ENCODE data around the gene NCK2. TPM values are rescaled to one million over a fixed set of nuclear protein-coding genes. Genes with fewer than 3 reads are reported as not detected.

NCK2 gene
- total and polyA plus RNA-seq, 12 donors = 18.5 to 45.1 (median 29.0) TPM

DNA sequence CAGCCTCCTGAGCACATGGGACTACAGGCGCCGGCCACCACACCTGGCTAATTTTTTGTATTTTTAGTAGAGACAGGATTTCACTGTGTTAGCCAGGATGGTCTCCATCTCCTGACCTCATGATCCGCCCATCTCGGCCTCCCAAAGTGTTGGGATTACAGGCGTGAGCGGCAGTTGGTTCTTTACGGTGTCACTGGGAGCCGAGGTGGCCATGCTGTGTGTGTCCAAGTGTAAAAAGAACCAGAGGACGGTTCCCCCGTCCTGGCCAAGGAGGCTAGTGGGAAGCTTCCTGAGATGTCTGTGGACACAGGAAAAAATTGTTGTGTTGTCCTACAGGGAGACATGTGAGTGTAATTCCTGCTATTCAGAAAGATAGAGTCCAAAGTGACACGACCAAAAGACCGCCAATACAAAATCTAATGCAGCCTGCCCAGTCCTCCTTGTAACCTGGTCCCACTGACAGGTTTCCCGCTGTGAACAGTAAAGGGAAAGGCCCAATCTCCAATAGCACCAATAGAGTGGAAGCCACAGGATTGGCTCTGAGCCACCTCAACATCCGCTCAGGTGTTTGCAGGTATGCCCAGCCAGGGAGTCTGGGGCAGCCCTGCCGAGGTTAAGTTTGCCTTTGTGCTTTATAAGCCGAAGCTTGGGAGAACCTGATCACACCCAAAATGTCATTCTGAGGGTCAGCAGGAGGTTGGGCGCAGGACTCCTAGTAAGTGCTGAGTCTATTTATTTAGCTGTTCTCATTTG lies 40.6 kb downstream of the NCK2 start:
- no peak overlapping the region for H3K4me3 ChIP-seq
- peaks cover 17 to 92% (median 73%) of the 10 kb centered on the region in 9 donors for H3K4me1 ChIP-seq
- no peak overlapping the region for H3K27ac ChIP-seq
- no peaks in the 10 kb centered on the region for H3K27me3 ChIP-seq
- DNase-seq (no peak), ATAC-seq (no peak)
- no peaks in the 10 kb centered on the region for H3K36me3 ChIP-seq
- H3K9me3 ChIP-seq = no peaks in the 10 kb centered on the region
- intact Hi-C loops (cut with DNase I) = no loop called here
- TF ChIP-seq, protein P1, sequence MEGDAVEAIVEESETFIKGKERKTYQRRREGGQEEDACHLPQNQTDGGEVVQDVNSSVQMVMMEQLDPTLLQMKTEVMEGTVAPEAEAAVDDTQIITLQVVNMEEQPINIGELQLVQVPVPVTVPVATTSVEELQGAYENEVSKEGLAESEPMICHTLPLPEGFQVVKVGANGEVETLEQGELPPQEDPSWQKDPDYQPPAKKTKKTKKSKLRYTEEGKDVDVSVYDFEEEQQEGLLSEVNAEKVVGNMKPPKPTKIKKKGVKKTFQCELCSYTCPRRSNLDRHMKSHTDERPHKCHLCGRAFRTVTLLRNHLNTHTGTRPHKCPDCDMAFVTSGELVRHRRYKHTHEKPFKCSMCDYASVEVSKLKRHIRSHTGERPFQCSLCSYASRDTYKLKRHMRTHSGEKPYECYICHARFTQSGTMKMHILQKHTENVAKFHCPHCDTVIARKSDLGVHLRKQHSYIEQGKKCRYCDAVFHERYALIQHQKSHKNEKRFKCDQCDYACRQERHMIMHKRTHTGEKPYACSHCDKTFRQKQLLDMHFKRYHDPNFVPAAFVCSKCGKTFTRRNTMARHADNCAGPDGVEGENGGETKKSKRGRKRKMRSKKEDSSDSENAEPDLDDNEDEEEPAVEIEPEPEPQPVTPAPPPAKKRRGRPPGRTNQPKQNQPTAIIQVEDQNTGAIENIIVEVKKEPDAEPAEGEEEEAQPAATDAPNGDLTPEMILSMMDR (IDR thresholded peaks at IDR 0.05) = no peak
- 96 to 97% methylated on average over 17 of the region's 17 CpGs for WGBS, 2 donors

DNA sequence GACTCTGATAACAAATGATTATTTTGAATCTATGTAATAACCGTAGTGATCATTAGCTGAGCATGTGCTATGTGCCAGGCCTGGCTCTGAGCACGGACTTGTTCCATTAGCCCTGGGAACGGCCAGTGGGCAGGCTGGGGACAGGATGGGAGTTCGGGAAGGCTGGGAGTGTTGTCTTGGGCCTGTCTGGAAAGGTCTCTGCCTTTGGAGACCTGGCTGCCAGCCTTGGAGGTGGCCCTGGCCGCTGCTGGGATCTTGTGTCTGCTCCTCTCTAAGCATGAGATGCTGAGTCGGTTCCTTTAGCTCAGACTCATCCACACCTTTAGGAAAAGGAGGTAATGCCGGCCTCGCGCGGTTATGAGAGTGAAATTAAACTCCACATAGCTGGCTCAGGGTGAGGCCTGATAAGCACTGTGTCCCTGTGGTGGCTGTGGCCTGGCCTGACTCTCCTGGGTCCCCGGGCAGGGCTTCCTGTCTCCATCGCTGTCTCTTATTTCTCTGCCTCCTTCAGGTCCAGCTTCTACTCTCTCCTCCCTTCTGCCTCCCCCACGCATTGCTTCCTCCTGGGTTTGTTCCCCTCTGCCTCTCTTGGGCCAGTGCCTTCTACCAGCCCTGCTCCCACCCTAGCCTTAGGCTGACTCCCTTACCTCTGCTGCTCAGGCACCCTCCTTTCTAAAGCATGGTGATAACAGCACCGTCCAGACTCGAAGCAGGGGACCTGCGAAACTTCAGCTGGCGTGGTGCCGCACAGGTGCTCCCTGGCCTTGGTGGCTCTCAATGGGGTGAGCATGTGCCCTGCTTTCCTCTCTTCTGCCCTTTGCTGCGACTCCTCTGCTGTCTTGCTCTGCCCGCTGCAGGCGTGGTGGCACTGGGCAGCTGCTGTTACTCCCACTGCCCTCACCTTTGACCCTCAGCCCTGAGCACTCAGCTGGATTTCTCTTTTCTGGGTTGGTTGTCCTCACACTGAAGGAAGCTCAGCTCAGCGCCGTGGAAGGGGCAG lies 41.8 kb downstream of the NCK2 start:
- WGBS, 2 donors = 65 to 67% methylated on average over 23 of the region's 23 CpGs
- intact Hi-C loops (cut with DNase I) = no loop called here
- DNase-seq = no peak

DNA sequence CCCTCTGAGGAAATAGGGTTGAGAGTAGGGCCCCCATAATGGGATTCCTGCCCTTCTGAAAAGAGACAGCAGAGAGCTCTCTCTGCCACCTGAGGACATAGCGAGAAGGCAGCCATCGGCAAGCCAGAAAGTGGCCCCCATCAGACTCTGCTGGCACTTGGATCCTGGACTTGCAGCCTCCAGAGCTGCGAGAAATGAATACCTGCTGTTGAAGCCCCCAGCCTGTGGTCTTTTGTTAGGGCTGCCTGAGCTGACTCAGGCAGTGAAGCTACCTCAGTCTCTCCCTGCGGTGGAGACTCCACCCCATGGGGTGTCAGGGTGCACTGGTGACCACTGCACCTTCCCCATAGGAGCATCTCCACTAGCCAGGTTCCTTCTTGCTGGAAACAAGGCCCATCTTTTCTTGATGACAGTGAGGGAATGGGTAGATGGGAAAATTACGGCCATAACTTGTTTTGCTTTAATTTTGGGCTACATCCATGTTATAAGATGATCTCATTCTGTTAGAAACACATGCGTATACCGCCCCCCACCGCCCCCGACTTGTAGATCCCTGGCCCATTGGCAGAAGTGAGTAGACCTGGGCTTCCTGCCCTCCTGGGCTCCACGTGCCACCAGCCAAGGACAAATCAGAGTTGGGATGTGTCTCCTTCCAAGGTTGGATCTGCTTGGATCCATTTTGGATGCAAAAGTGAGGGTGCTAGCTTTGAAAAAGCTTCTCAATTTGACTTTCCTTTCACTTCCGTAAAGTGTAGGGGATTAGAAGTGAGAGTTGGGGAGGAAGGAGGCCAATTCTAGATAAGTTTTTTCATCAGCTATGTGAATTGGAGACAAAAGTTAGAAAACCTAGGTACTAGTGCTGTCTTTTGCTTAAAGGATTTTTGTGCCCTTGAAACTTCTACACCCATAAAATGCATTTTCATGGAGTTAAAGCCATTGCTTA lies 42.9 kb downstream of the NCK2 start:
- peak overlapping the region in 1 of 10 donors; percentile 34 for H3K27ac ChIP-seq
- TF ChIP-seq, protein P1 (IDR thresholded peaks at IDR 0.05) = no peak
- peaks cover 21 to 86% (median 71%) of the 10 kb centered on the region in 9 donors for H3K4me1 ChIP-seq

More for the DNA sequence above, 41.8 kb downstream of the NCK2 start:
- ATAC-seq = peak in 5 of 8 donors; percentile 17 to 36 (median 23)
- TF ChIP-seq, protein P1 (IDR thresholded peaks at IDR 0.05) = no peak
- no peak overlapping the region for H3K4me3 ChIP-seq
- peak overlapping the region in 2 of 10 donors; percentile 37 to 54 for H3K27ac ChIP-seq
- H3K36me3 ChIP-seq = no peaks in the 10 kb centered on the region
- H3K27me3 ChIP-seq = no peaks in the 10 kb centered on the region
- H3K4me1 ChIP-seq = peaks cover 21 to 92% (median 74%) of the 10 kb centered on the region in 9 donors
- no peaks in the 10 kb centered on the region for H3K9me3 ChIP-seq

More for the DNA sequence above, 42.9 kb downstream of the NCK2 start:
- ATAC-seq (no peak), DNase-seq (no peak)
- Histone ChIP-seq H3K36me3 (no peaks in the 10 kb centered on the region), H3K4me3 (no peak overlapping the region), H3K9me3 (no peaks in the 10 kb centered on the region), H3K27me3 (no peaks in the 10 kb centered on the region)
- 85 to 90% methylated on average over 11 of the region's 11 CpGs for WGBS, 2 donors
- intact Hi-C loops (cut with DNase I) = no loop called here

Measured in heart right ventricle (tissue), 16 donors.